Caco-2 (cell line): ENCODE data around the gene MAMDC2. TPM values are rescaled to one million over a fixed set of nuclear protein-coding genes. Genes with fewer than 3 reads are reported as not detected.

Experiments used
- BruUV-seq: library from RNA; stranded (reverse); fragments of 400-500 nt; replicated peaks from 2 replicates; lab custom pipeline; 2021; lab: Mats Ljungman, UMichigan
- CTCF ChIA-PET: fragments of 300-600 bp; sonication (Branson Sonifier 250); formaldehyde crosslinking; loops from one replicate; lab custom pipeline; 2022; ENCODE audit warnings: antibody characterized with exemption; lab: Charles Lee
- POLR2A ChIA-PET: fragments of 300-600 bp; sonication (Branson Sonifier 250); formaldehyde crosslinking; loops from one replicate; lab custom pipeline; 2022; ENCODE audit warnings: antibody characterized with exemption; lab: Charles Lee
- DNase-seq, 2 experiments: peaks; one replicate each; pipeline versions ENCODE4 v3.0.0 to v3.0.0-alpha.2; 2020 to 2022
- H3K27me3 ChIP-seq: replicated peaks from 2 replicates; pipeline ENCODE4 v1.6.0; 2011; ENCODE audit warnings: low read length; ENCODE audit not compliant: control insufficient read depth, insufficient read depth
- H3K36me3 ChIP-seq: 2 replicates; pipeline ENCODE4 v1.5.1; 2011; ENCODE audit warnings: low read length; ENCODE audit not compliant: control insufficient read depth, insufficient read depth
- H3K4me1 ChIP-seq: fragments of 250-450 bp; sonication (Bioruptor Pico); 2 replicates; pipeline ENCODE4 v1.5.1; 2020; ENCODE audit warnings: mild to moderate bottlenecking
- H3K4me3 ChIP-seq: 2 replicates; pipeline ENCODE4 v1.5.1; 2011; ENCODE audit warnings: low read depth, mild to moderate bottlenecking, control low read depth, low read length
- H3K9me3 ChIP-seq: fragments of 250-450 bp; sonication (Bioruptor Pico); 2 replicates; pipeline ENCODE4 v1.5.1; 2020; ENCODE audit warnings: mild to moderate bottlenecking, moderate library complexity
- H3K27ac Mint-ChIP-seq: one replicate; pipeline ENCODE4 v1.8.0; 2022; ENCODE audit warnings: mixed read lengths; ENCODE audit not compliant: unreplicated experiment
- H3K27me3 Mint-ChIP-seq: one replicate; pipeline ENCODE4 v1.8.0; 2022; ENCODE audit warnings: mixed read lengths; ENCODE audit not compliant: insufficient read depth, unreplicated experiment
- H3K36me3 Mint-ChIP-seq: one replicate; pipeline ENCODE4 v1.8.0; 2022; ENCODE audit warnings: mild to moderate bottlenecking, mixed read lengths; ENCODE audit not compliant: insufficient read depth, unreplicated experiment
- H3K4me1 Mint-ChIP-seq: one replicate; pipeline ENCODE4 v1.8.0; 2022; ENCODE audit warnings: low read depth, mixed read lengths; ENCODE audit not compliant: unreplicated experiment
- H3K4me3 Mint-ChIP-seq: one replicate; pipeline ENCODE4 v1.8.0; 2022; ENCODE audit warnings: mild to moderate bottlenecking, moderate library complexity, mixed read lengths; ENCODE audit not compliant: unreplicated experiment
- H3K9me3 Mint-ChIP-seq: one replicate; pipeline ENCODE4 v1.8.0; 2022; ENCODE audit warnings: mixed read lengths; ENCODE audit not compliant: unreplicated experiment
- CTCF ChIP-seq, 2 experiments: fragments of 200-600 bp in 1 of 2; IDR thresholded peaks; 1 replicate in 1 of 2; 2 replicates in 1 of 2; pipeline versions ENCODE4 v1.5.1 to v1.8.0; 2011 to 2022; ENCODE audit warnings: antibody characterized with exemption in 1 of 2, control low read depth in 1 of 2, inconsistent platforms in 1 of 2, low read depth in 1 of 2, low read length in 1 of 2, mild to moderate bottlenecking in 1 of 2, moderate library complexity in 1 of 2; ENCODE audit not compliant: insufficient read depth in 1 of 2, severe bottlenecking in 1 of 2, unreplicated experiment in 1 of 2
- intact Hi-C: fragments of 100-400 bp; cut with micrococcal nuclease; formaldehyde crosslinking; loops from one replicate; pipeline ENCODE4 v1.10.0; 2022; ENCODE audit not compliant: unreplicated experiment
- total RNA-seq: library from RNA; stranded (reverse); gene quantifications from 2 replicates; pipeline ENCODE4 v1.2.3, GENCODE V29; 2022

Gene MAMDC2
- total RNA-seq, 1 experiment from 2014 or later = not detected

- BruUV-seq = no TSS peak
- H3K36me3 ChIP-seq = no peaks in the 10 kb centered on the region
- intact Hi-C loops = no loop called here
- H3K9me3 ChIP-seq = no peaks in the 10 kb centered on the region
- DNase-seq = no peak
- ChIA-PET CTCF (no interaction called here), POLR2A (no interaction called here)
- H3K4me3 Mint-ChIP-seq = no peak overlapping the region
- H3K27me3 ChIP-seq = no peaks in the 10 kb centered on the region
- H3K27me3 Mint-ChIP-seq = no peaks in the 10 kb centered on the region
- H3K4me3 ChIP-seq = no peak overlapping the region
- H3K36me3 Mint-ChIP-seq = peaks cover 12% of the 10 kb centered on the region
- H3K9me3 Mint-ChIP-seq = no peaks in the 10 kb centered on the region
- H3K4me1 Mint-ChIP-seq = no peaks in the 10 kb centered on the region
- no peak overlapping the region for H3K27ac Mint-ChIP-seq
- H3K4me1 ChIP-seq = no peaks in the 10 kb centered on the region
- no peak for TF ChIP-seq CTCF (IDR thresholded peaks at IDR 0.05; ENCODE audit: insufficient read depth in 1 of 2, low read depth in 1 of 2, low read length in 1 of 2, severe bottlenecking in 1 of 2, unreplicated experiment in 1 of 2)
Measured at GRCh38 chr9:70255486-70255885, 211.8 kb downstream of the MAMDC2 start.

GRCh38 chr9:70256123-70256551, 212.5 kb downstream of the MAMDC2 start:
- no peak for DNase-seq
- no peaks in the 10 kb centered on the region for H3K4me1 ChIP-seq
- no peaks in the 10 kb centered on the region for H3K27me3 ChIP-seq
- H3K4me1 Mint-ChIP-seq = peaks cover 3% of the 10 kb centered on the region
- POLR2A ChIA-PET = no interaction called here
- no peaks in the 10 kb centered on the region for H3K36me3 ChIP-seq
- no peaks in the 10 kb centered on the region for H3K9me3 Mint-ChIP-seq
- H3K4me3 Mint-ChIP-seq = peak overlapping the region; percentile 49
- H3K4me3 ChIP-seq = peak overlapping the region; percentile 10; the same call in 1 of the 2 replicates
- intact Hi-C loops = no loop called here
- H3K27ac Mint-ChIP-seq = peak overlapping the region; percentile 45
- no peak for TF ChIP-seq CTCF (IDR thresholded peaks at IDR 0.05; ENCODE audit: insufficient read depth in 1 of 2, low read depth in 1 of 2, low read length in 1 of 2, severe bottlenecking in 1 of 2, unreplicated experiment in 1 of 2)
- peaks cover 15% of the 10 kb centered on the region for H3K36me3 Mint-ChIP-seq
- no peaks in the 10 kb centered on the region for H3K9me3 ChIP-seq
- CTCF ChIA-PET = no interaction called here
- BruUV-seq = no TSS peak
- H3K27me3 Mint-ChIP-seq = no peaks in the 10 kb centered on the region

GRCh38 chr9:70257502-70257901, 213.9 kb downstream of the MAMDC2 start:
- Mint-ChIP-seq H3K27ac (peak overlapping the region; percentile 94), H3K4me3 (peak overlapping the region; percentile 89)

More at GRCh38 chr9:70257502-70257901, 213.9 kb downstream of the MAMDC2 start:
- DNase-seq = no peak
- Mint-ChIP-seq H3K27me3 (no peaks in the 10 kb centered on the region), H3K9me3 (no peaks in the 10 kb centered on the region), H3K36me3 (peaks cover 26% of the 10 kb centered on the region), H3K4me1 (peaks cover 8% of the 10 kb centered on the region)
- Histone ChIP-seq H3K36me3 (no peaks in the 10 kb centered on the region), H3K4me1 (no peaks in the 10 kb centered on the region), H3K27me3 (no peaks in the 10 kb centered on the region), H3K4me3 (peak overlapping the region; percentile 54), H3K9me3 (no peaks in the 10 kb centered on the region)
- no TSS peak for BruUV-seq
- intact Hi-C loops = no loop called here
- ChIA-PET POLR2A (no interaction called here), CTCF (no interaction called here)
- no peak for TF ChIP-seq CTCF (IDR thresholded peaks at IDR 0.05; ENCODE audit: insufficient read depth in 1 of 2, low read depth in 1 of 2, low read length in 1 of 2, severe bottlenecking in 1 of 2, unreplicated experiment in 1 of 2)
